HCT116 (cell line): ENCODE measurements around the gene MLH3. TPM values are rescaled to one million over a fixed set of nuclear protein-coding genes. Genes with fewer than 3 reads are reported as not detected.
A peak's percentile ranks its signal among the peaks of the same experiment; 100 is the strongest.

Experiments
- ATAC-seq: fragments of 200-7000 bp; cut with Tn5 transposase; 2 replicates; pipeline ENCODE4 v1.9.1; 2020; ENCODE audit warnings: mild to moderate bottlenecking, moderate library complexity
- BruUV-seq: library from RNA; stranded (reverse); fragments of 400-500 nt; replicated peaks from 2 replicates; lab custom pipeline; 2021; lab: Mats Ljungman, UMichigan
- CTCF ChIA-PET: fragments of 300-600 bp; sonication (Branson Sonifier 250); formaldehyde crosslinking; loops from one replicate; lab custom pipeline; 2021; ENCODE audit warnings: antibody characterized with exemption; lab: Charles Lee
- POLR2A ChIA-PET: fragments of 300-600, 350-600 bp; sonication (Branson Sonifier 250); formaldehyde crosslinking; loops from one replicate; lab custom pipeline; 2021; ENCODE audit warnings: antibody characterized with exemption; lab: Charles Lee
- RAD21 ChIA-PET, 2 experiments: fragments of 300-600 bp; sonication (Branson Sonifier 250); formaldehyde crosslinking; loops; one replicate each; lab custom pipeline; 2023; ENCODE audit warnings: low total read pairs in 2 of 2; ENCODE audit not compliant: uncharacterized antibody in 2 of 2, unreplicated experiment in 2 of 2, low non-redundant PET in 1 of 2; lab: Charles Lee
- DNase-seq: peaks from one replicate; pipeline ENCODE4 v3.0.0-alpha.2; 2010; ENCODE audit warnings: low read depth, low spot score
- H2AFZ ChIP-seq: fragments of 200-600 bp; shearing (Covaris generic), sonication (generic); 2 replicates; pipeline ENCODE4 v1.6.1; 2017; ENCODE audit warnings: low read depth, mixed run types, mixed read lengths, antibody characterized with exemption, low read length; ENCODE audit not compliant: poor library complexity, severe bottlenecking
- H3K27ac ChIP-seq: 2 replicates; pipeline ENCODE4 v1.5.1; 2012; ENCODE audit warnings: low read depth, low read length
- H3K27me3 ChIP-seq: fragments of 200-600 bp; sonication (generic); 2 replicates; pipeline ENCODE4 v1.6.1; 2016; ENCODE audit warnings: mixed run types, low read length, mixed read lengths; ENCODE audit not compliant: insufficient read depth
- H3K36me3 ChIP-seq, 2 experiments: fragments of 200-500 bp in 1 of 2; fragments of 200-600 bp in 1 of 2; sonication (Bioruptor generic) in 1 of 2; sonication (generic) in 1 of 2; 2 replicates each; pipeline versions ENCODE4 v1.5.1 to v1.6.1; 2014 to 2016; ENCODE audit warnings: low read length in 2 of 2, inconsistent platforms in 1 of 2, mixed read lengths in 1 of 2, mixed run types in 1 of 2; ENCODE audit not compliant: insufficient read depth in 2 of 2, control insufficient read depth in 1 of 2
- H3K4me1 ChIP-seq, 2 experiments: fragments of 200-600 bp in 1 of 2; sonication (generic) in 1 of 2; 2 replicates each; pipeline versions ENCODE4 v1.5.1 to v1.6.1; 2012 to 2017; ENCODE audit warnings: low read length in 2 of 2, inconsistent platforms in 1 of 2, mild to moderate bottlenecking in 1 of 2, mixed read lengths in 1 of 2, mixed run types in 1 of 2, moderate library complexity in 1 of 2; ENCODE audit not compliant: insufficient read depth in 2 of 2, control insufficient read depth in 1 of 2
- H3K4me2 ChIP-seq: fragments of 200-600 bp; sonication (generic); 2 replicates; pipeline ENCODE4 v1.6.1; 2017; ENCODE audit warnings: mixed run types, low read length, mixed read lengths
- H3K4me3 ChIP-seq, 2 experiments: fragments of 200-600 bp in 1 of 2; sonication (generic) in 1 of 2; replicated peaks in 1 of 2; 2 replicates each; pipeline ENCODE4 v1.5.1; 2011 to 2016; ENCODE audit warnings: low read length in 2 of 2, control low read depth in 1 of 2, low read depth in 1 of 2, mild to moderate bottlenecking in 1 of 2, mixed read lengths in 1 of 2, mixed run types in 1 of 2
- H3K79me2 ChIP-seq: fragments of 200-600 bp; sonication (generic); 2 replicates; pipeline ENCODE4 v1.6.1; 2017; ENCODE audit warnings: mild to moderate bottlenecking, mixed run types, low read length, moderate library complexity, mixed read lengths; ENCODE audit not compliant: insufficient read depth
- H3K9ac ChIP-seq: fragments of 200-600 bp; sonication (generic); 2 replicates; pipeline ENCODE4 v1.6.1; 2016; ENCODE audit warnings: low read length, mixed read lengths
- H3K9me2 ChIP-seq: fragments of 200-600 bp; sonication (generic), shearing (Covaris generic); 2 replicates; pipeline ENCODE4 v1.6.1; 2017; ENCODE audit warnings: mixed run types, mild to moderate bottlenecking, moderate library complexity; ENCODE audit not compliant: insufficient read depth
- H3K9me3 ChIP-seq, 2 experiments: fragments of 200-500 bp in 1 of 2; fragments of 200-600 bp in 1 of 2; sonication (Bioruptor generic) in 1 of 2; sonication (generic) in 1 of 2; 2 replicates each; pipeline ENCODE4 v1.6.1; 2014 to 2017; ENCODE audit warnings: low read length in 2 of 2, mixed read lengths in 2 of 2, inconsistent platforms in 1 of 2, low read depth in 1 of 2, mild to moderate bottlenecking in 1 of 2, mixed run types in 1 of 2, moderate library complexity in 1 of 2; ENCODE audit not compliant: control insufficient read depth in 1 of 2, insufficient read depth in 1 of 2
- H4K20me1 ChIP-seq: fragments of 200-600 bp; sonication (generic), shearing (Covaris generic); 2 replicates; pipeline ENCODE4 v1.6.1; 2017; ENCODE audit warnings: mixed run types, mild to moderate bottlenecking, moderate library complexity; ENCODE audit not compliant: insufficient read depth
- ATF3 ChIP-seq: IDR thresholded peaks from 2 replicates; pipeline ENCODE4 v1.6.1; 2012
- CBX3 ChIP-seq: IDR thresholded peaks from 2 replicates; pipeline ENCODE4 v1.6.1; 2012; ENCODE audit warnings: low read depth
- CEBPB ChIP-seq: IDR thresholded peaks from 2 replicates; pipeline ENCODE4 v1.6.1; 2012; ENCODE audit warnings: low read depth
- EZH2 ChIP-seq: fragments of 200-600 bp; sonication (generic); IDR thresholded peaks from 2 replicates; pipeline ENCODE4 v1.6.1; 2017; ENCODE audit warnings: antibody characterized with exemption, mixed run types
- EZH2phosphoT487 ChIP-seq: fragments of 200-600 bp; IDR thresholded peaks from 2 replicates; pipeline ENCODE4 v1.6.1; 2018; ENCODE audit warnings: antibody characterized with exemption, borderline replicate concordance
- FOSL1 ChIP-seq: IDR thresholded peaks from 2 replicates; pipeline ENCODE4 v1.6.1; 2012; ENCODE audit warnings: low read depth
- ZNF274 ChIP-seq: fragments of 200-500 bp; sonication (Bioruptor generic); IDR thresholded peaks from 2 replicates; pipeline ENCODE4 v1.6.1; 2014; ENCODE audit warnings: mild to moderate bottlenecking, low read depth, low read length, inconsistent platforms
- intact Hi-C: fragments of 100-400 bp; cut with micrococcal nuclease; formaldehyde crosslinking; loops from 2 replicates; pipeline ENCODE4 v1.10.0; 2022
- total RNA-seq: library from RNA; stranded (reverse); gene quantifications from one replicate; pipeline ENCODE4 v1.2.1, GENCODE V29; 2021; ENCODE audit not compliant: unreplicated experiment
- TF ChIP-seq, protein P1 (sequence below), 3 experiments: fragments of 200-600 bp in 1 of 3; sonication (generic) in 1 of 3; IDR thresholded peaks in 2 of 3; conservative IDR thresholded peaks in 1 of 3; 2 replicates each; pipeline ENCODE4 v1.5.1; 2012 to 2017; ENCODE audit warnings: low read depth in 2 of 3, low read length in 2 of 3, antibody characterized with exemption in 1 of 3, borderline replicate concordance in 1 of 3, control low read depth in 1 of 3, mild to moderate bottlenecking in 1 of 3, mixed read lengths in 1 of 3, mixed run types in 1 of 3, moderate library complexity in 1 of 3; ENCODE audit not compliant: insufficient read depth in 1 of 3
- TF ChIP-seq, protein P2 (sequence below): IDR thresholded peaks from 2 replicates; pipeline ENCODE4 v1.6.1; 2012

Gene MLH3
- total RNA-seq, 1 experiment from 2014 or later, result 14.7 TPM

DNA sequence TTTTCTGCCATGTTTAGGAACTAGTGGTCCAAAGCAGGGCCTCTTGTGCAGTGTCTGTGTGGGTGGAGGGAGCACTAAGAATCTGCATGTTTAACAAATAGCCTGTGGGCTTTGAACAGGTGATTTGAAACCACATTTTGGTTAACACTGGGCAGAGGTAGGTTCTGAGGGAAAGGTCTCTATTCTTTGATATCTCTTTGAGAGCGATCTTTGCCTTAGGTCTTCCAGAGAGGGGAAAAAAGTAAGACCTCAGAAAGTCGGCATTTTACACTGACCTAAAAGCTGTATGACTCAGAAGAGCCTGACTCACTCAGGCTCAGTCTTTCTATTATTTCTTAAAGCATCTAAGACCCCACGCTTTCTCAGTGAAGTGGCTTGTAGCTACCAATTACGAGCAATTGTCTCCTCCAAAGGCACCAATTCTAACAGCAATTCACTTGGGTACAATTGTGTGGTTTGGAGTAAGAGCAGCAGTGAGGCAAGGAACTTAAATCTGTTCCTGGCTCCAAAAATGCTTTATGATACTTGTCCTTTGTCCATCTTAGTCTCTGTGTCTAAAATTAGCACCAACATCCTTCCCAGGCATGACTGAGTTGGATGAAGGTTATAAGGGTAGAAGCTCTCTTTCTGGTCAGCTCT, 39.8 kb downstream of the MLH3 start:
- no peak overlapping the region; the same call in 1 of the 2 replicates for H3K27ac ChIP-seq
- no TSS peak for BruUV-seq
- peak; percentile 30; the same call in 1 of the 2 replicates for TF ChIP-seq FOSL1
- no peak for TF ChIP-seq CBX3
- H3K9me3 ChIP-seq, result no peaks in the 10 kb centered on the region
- H3K79me2 ChIP-seq, result no peaks in the 10 kb centered on the region
- ATAC-seq (peak; percentile 61), DNase-seq (no peak)
- ChIA-PET CTCF (no interaction called here), RAD21 (no interaction called here), POLR2A (no interaction called here)
- H3K36me3 ChIP-seq, result peaks cover 29 to 41% of the 10 kb centered on the region in 2 experiments; a peak in 3 of 4 replicates
- no peak overlapping the region for H2AFZ ChIP-seq
- H3K27me3 ChIP-seq, result no peaks in the 10 kb centered on the region
- no peak overlapping the region for H3K4me3 ChIP-seq
- no peak overlapping the region for H3K9ac ChIP-seq
- no peaks in the 10 kb centered on the region for H3K9me2 ChIP-seq
- H4K20me1 ChIP-seq, result peaks cover 5% of the 10 kb centered on the region; the same call in 1 of the 2 replicates
- peaks cover 0 to 12% of the 10 kb centered on the region in 2 experiments; a peak in 2 of 4 replicates for H3K4me1 ChIP-seq
- peak overlapping the region; percentile 33; the same call in 1 of the 2 replicates for H3K4me2 ChIP-seq
- intact Hi-C loops, result no loop called here

GRCh38 chr14:75010472-75011093, 40.7 kb downstream of the MLH3 start:
- Histone ChIP-seq H3K4me2 (no peak overlapping the region), H3K27me3 (no peaks in the 10 kb centered on the region), H3K4me1 (peaks cover 0 to 12% of the 10 kb centered on the region in 2 experiments; a peak in 2 of 4 replicates), H4K20me1 (no peaks in the 10 kb centered on the region; the same call in 1 of the 2 replicates), H2AFZ (no peak overlapping the region), H3K27ac (no peak overlapping the region; the same call in 1 of the 2 replicates), H3K4me3 (no peak overlapping the region), H3K79me2 (no peaks in the 10 kb centered on the region; the same call in 1 of the 2 replicates), H3K36me3 (peaks cover 29 to 40% of the 10 kb centered on the region in 2 experiments; a peak in 3 of 4 replicates), H3K9me3 (no peaks in the 10 kb centered on the region), H3K9me2 (no peaks in the 10 kb centered on the region), H3K9ac (no peak overlapping the region)
- POLR2A ChIA-PET, result no interaction called here
- TF ChIP-seq ATF3 (no peak), FOSL1 (no peak), ZNF274 (no peak), EZH2 (no peak), CBX3 (no peak), EZH2phosphoT487 (no peak), CEBPB (no peak)
- TF ChIP-seq, protein P1, sequence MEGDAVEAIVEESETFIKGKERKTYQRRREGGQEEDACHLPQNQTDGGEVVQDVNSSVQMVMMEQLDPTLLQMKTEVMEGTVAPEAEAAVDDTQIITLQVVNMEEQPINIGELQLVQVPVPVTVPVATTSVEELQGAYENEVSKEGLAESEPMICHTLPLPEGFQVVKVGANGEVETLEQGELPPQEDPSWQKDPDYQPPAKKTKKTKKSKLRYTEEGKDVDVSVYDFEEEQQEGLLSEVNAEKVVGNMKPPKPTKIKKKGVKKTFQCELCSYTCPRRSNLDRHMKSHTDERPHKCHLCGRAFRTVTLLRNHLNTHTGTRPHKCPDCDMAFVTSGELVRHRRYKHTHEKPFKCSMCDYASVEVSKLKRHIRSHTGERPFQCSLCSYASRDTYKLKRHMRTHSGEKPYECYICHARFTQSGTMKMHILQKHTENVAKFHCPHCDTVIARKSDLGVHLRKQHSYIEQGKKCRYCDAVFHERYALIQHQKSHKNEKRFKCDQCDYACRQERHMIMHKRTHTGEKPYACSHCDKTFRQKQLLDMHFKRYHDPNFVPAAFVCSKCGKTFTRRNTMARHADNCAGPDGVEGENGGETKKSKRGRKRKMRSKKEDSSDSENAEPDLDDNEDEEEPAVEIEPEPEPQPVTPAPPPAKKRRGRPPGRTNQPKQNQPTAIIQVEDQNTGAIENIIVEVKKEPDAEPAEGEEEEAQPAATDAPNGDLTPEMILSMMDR (IDR thresholded peaks at IDR 0.05 in 2 of 3, conservative IDR thresholded peaks at IDR 0.05 in 1 of 3; ENCODE audit: borderline replicate concordance in 1 of 3, insufficient read depth in 1 of 3, low read depth in 2 of 3, low read length in 2 of 3), result no peak
- TF ChIP-seq, protein P2, sequence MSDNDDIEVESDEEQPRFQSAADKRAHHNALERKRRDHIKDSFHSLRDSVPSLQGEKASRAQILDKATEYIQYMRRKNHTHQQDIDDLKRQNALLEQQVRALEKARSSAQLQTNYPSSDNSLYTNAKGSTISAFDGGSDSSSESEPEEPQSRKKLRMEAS, result no peak
- CTCF ChIA-PET, result no interaction called here
- BruUV-seq, result no TSS peak
- RAD21 ChIA-PET, result no interaction called here
- no peak for DNase-seq
- intact Hi-C loops, result no loop called here
- ATAC-seq, result no peak
